Adrenal gland (tissue), 12 donors: ENCODE data around the gene PMPCA. TPM values are rescaled to one million over a fixed set of nuclear protein-coding genes. Genes with fewer than 3 reads are reported as not detected.

ENCODE experiments used
- DNase-seq, 7 donors: peaks; one replicate each; pipeline ENCODE4 v3.0.0-alpha.2; 2019 to 2020
- H3K27ac ChIP-seq, 5 donors: fragments of 200-600 bp; sonication (generic) in 4 of 5; 1 replicate in 3 of 5; 2 replicates in 2 of 5; pipeline versions ENCODE4 v1.5.1 to v1.8.0; 2016 to 2020; ENCODE audit warnings: mild to moderate bottlenecking in 1 of 5
- H3K27me3 ChIP-seq: fragments of 200-600 bp; 2 replicates; pipeline ENCODE4 v1.8.0; 2021
- H3K36me3 ChIP-seq, 2 donors: fragments of 200-600 bp; replicated peaks in 1 of 2; 1 replicate in 1 of 2; 2 replicates in 1 of 2; pipeline versions ENCODE4 v1.5.1 to v1.8.0; 2018 to 2022
- H3K4me1 ChIP-seq, 2 donors: fragments of 200-600 bp; replicated peaks in 1 of 2; 1 replicate in 1 of 2; 2 replicates in 1 of 2; pipeline versions ENCODE4 v1.5.1 to v1.8.0; 2018 to 2021
- H3K4me3 ChIP-seq, 4 donors: fragments of 200-600 bp; sonication (generic) in 3 of 4; one replicate each; pipeline ENCODE4 v1.5.1; 2016 to 2018
- H3K9me3 ChIP-seq, 3 donors: fragments of 200-600 bp; sonication (generic) in 1 of 3; replicated peaks in 1 of 3; 1 replicate in 2 of 3; 2 replicates in 1 of 3; pipeline versions ENCODE4 v1.5.1 to v1.8.0; 2016 to 2021
- POLR2A ChIP-seq, 2 donors: fragments of 450-650 bp; IDR thresholded peaks; one replicate each; pipeline ENCODE4 v1.6.1; 2017; ENCODE audit warnings: antibody characterized with exemption in 2 of 2, mild to moderate bottlenecking in 2 of 2, moderate library complexity in 1 of 2
- WGBS, 4 donors: extraction: QIAGEN DNeasy Blood & Tissue Kit in 2 of 4; methylation state at CpG; one replicate each; pipeline versions ENCODE4 v1.1.5 to v1.1.7; 2013 to 2017; 5-methylcytosine and 5-hydroxymethylcytosine counted together
- intact Hi-C, 2 donors: fragments of 100-400 bp; cut with DNase I; formaldehyde crosslinking; loops; one replicate each; pipeline versions ENCODE4 v1.14.1 to v1.15.0; 2022 to 2023
- polyA plus RNA-seq, 3 donors: library from polyadenylated mRNA; stranded (reverse); fragments of 200-250 nt in 2 of 3; fragments of 350-450 nt in 1 of 3; fragmentation: Illumina TruSeq in 1 of 3; extraction: RNeasy Lipid Tissue Mini Kit (QIAGEN cat#74804) in 1 of 3; gene quantifications; one replicate each; pipeline ENCODE4 v1.2.3, GENCODE V29; 2013 to 2014
- total RNA-seq, 9 donors: library from RNA; depleted of rRNA in 4 of 9; stranded (reverse); fragments of >200 nt in 4 of 9; fragments of 120-200 nt in 1 of 9; fragmentation: NEBNext Ultra II Directional in 1 of 9; extraction: Animal tissue kit (Norgen Biotek cat#: 25700) in 1 of 9; gene quantifications; one replicate each; pipeline versions ENCODE4 v1.1.0 to v1.2.4, GENCODE V29; 2013 to 2023
- TF ChIP-seq, protein P1 (sequence below), 6 experiments: fragments of 450-650 bp in 4 of 6; fragments of 200-600 bp in 2 of 6; sonication (generic) in 1 of 6; IDR thresholded peaks; 1 replicate in 5 of 6; 2 replicates in 1 of 6; pipeline versions ENCODE4 v1.5.1 to v1.8.0; 2016 to 2021; ENCODE audit warnings: antibody characterized with exemption in 6 of 6, mild to moderate bottlenecking in 2 of 6, moderate library complexity in 1 of 6
- donor health status: healthy with polysubstance abuse.
- donor health status: Bipolar disorder and iron deficiency.
- donor health status: DM: yes; HTN: yes; CAD: no.
- donor health status: DM: no; HTN: no; CAD: no.
- donor health status: DM: no; HTN: no; CAD: no.
- donor health status: DM: yes; HTN: yes; CAD: no.

PMPCA gene
- total and polyA plus RNA-seq, 12 donors = 43.4 to 138 (median 81.6) TPM

DNA sequence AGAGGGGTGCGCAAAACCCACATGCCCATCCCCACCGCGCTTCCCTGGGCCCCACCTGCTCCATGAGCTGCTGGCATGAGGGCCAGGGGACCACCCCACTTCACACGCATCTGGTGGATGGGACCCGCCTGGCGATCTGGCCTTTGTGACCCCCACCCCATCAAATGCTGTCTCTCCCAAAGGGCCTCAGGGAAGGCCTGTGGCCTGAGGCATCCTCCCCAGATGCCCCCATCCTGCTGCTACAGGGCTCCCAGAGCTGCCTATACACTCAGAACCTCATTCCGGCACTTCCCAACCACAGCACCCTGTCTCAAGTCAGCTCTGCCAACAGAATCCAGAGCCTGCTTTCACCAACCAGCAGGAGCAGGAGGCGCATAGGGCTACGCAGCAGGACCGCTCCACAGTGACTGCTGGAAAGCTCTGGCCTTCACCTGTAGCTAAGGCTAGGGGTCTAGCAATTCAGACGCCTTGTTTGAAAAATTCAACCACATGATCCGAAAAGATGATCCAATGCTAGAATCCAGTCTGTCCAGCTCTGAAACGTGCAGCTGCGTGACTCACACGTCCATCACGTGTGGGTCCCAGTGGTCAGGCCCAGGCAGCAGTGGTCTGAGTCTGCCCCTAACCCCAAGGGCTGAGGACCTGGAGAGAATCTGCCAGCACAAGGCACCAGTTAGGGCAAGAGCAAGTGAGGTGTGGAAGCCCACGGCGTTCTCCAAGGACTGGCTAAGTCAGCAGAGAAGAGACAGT is 9.1 kb upstream of the PMPCA start:
- no peaks in the 10 kb centered on the region for H3K9me3 ChIP-seq

DNA sequence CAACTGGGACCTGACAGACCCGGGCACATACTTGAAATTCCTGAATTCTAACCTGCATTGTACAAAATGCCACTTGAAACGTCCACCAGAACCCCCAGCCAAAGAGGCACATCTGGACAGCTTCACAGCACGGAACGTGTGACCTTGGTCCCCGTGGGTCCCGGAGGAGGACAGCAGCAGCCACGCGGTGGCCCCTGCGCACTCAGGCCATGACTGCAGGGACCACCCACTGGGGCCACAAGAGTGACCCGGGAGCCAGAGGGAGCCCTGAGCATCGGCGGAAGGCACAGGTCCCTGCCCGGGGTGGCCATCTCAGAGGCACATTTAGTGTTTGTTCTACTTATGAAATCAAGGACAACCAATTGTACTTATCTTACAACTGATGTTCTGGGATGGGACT is 8.4 kb upstream of the PMPCA start:
- Histone ChIP-seq H3K4me3 (no peak overlapping the region), H3K4me1 (peaks cover 9 to 17% of the 10 kb centered on the region in 2 donors), H3K36me3 (peaks cover 0 to 33% of the 10 kb centered on the region in 2 donors), H3K27me3 (no peaks in the 10 kb centered on the region), H3K9me3 (no peaks in the 10 kb centered on the region), H3K27ac (no peak overlapping the region)
- 60 to 65% (median 62%) methylated on average over 11 to 13 of the region's 13 CpGs for WGBS, 4 donors
- no peak for TF ChIP-seq POLR2A (IDR thresholded peaks at IDR 0.05)
- TF ChIP-seq, protein P1, sequence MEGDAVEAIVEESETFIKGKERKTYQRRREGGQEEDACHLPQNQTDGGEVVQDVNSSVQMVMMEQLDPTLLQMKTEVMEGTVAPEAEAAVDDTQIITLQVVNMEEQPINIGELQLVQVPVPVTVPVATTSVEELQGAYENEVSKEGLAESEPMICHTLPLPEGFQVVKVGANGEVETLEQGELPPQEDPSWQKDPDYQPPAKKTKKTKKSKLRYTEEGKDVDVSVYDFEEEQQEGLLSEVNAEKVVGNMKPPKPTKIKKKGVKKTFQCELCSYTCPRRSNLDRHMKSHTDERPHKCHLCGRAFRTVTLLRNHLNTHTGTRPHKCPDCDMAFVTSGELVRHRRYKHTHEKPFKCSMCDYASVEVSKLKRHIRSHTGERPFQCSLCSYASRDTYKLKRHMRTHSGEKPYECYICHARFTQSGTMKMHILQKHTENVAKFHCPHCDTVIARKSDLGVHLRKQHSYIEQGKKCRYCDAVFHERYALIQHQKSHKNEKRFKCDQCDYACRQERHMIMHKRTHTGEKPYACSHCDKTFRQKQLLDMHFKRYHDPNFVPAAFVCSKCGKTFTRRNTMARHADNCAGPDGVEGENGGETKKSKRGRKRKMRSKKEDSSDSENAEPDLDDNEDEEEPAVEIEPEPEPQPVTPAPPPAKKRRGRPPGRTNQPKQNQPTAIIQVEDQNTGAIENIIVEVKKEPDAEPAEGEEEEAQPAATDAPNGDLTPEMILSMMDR (IDR thresholded peaks at IDR 0.05) = no peak
- no peak for DNase-seq
- intact Hi-C loops = loop anchor here (5.0 kb wide), 1 partner anchor 65 kb away; no protein-coding TSS in a partner anchor

More for the DNA sequence above, 9.1 kb upstream of the PMPCA start:
- DNase-seq = no peak
- intact Hi-C loops = loop anchor here (2.0 to 5.0 kb wide), 2 partner anchors 64 to 89 kb away; no protein-coding TSS in a partner anchor
- no peak for TF ChIP-seq POLR2A (IDR thresholded peaks at IDR 0.05)
- TF ChIP-seq, protein P1 (IDR thresholded peaks at IDR 0.05) = no peak
- no peak overlapping the region for H3K27ac ChIP-seq
- no peaks in the 10 kb centered on the region for H3K27me3 ChIP-seq
- H3K4me3 ChIP-seq = no peak overlapping the region
- 86 to 93% (median 88%) methylated on average over 15 to 18 of the region's 18 CpGs for whole genome bisulfite sequencing, 4 donors
- H3K36me3 ChIP-seq = peaks cover 0 to 33% of the 10 kb centered on the region in 2 donors
- H3K4me1 ChIP-seq = peaks cover 9 to 17% of the 10 kb centered on the region in 2 donors

DNA sequence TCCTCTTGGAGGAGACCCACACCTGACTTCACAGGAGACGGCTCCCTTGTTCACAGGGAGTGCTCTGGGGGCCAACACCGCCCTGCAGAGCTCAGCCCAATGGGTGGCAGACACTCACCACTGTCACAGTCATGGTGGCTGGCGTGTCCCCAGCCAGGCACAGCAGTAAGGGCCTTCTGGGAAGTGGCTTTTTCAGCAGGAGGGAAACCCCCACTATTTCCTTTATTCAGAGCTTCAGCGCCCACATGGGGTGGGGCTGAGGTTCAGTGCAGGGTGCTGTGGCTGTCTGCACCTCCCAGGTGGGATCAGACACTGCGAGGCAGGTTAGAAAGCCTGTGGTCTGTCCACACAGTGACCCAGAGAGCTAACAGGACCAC is 6.9 kb upstream of the PMPCA start:
- Histone ChIP-seq H3K4me3 (no peak overlapping the region), H3K27me3 (no peaks in the 10 kb centered on the region), H3K36me3 (peaks cover 0 to 40% of the 10 kb centered on the region in 2 donors), H3K4me1 (peaks cover 9 to 15% of the 10 kb centered on the region in 2 donors), H3K27ac (no peak overlapping the region), H3K9me3 (no peaks in the 10 kb centered on the region)
- intact Hi-C loops = loop anchor here (5.0 kb wide), 1 partner anchor 66 kb away; no protein-coding TSS in a partner anchor
- no peak for DNase-seq
- 60 to 96% (median 90%) methylated on average over 1 to 5 of the region's 5 CpGs for WGBS, 4 donors
- TF ChIP-seq, protein P1 (IDR thresholded peaks at IDR 0.05) = no peak
- no peak for TF ChIP-seq POLR2A (IDR thresholded peaks at IDR 0.05)

DNA sequence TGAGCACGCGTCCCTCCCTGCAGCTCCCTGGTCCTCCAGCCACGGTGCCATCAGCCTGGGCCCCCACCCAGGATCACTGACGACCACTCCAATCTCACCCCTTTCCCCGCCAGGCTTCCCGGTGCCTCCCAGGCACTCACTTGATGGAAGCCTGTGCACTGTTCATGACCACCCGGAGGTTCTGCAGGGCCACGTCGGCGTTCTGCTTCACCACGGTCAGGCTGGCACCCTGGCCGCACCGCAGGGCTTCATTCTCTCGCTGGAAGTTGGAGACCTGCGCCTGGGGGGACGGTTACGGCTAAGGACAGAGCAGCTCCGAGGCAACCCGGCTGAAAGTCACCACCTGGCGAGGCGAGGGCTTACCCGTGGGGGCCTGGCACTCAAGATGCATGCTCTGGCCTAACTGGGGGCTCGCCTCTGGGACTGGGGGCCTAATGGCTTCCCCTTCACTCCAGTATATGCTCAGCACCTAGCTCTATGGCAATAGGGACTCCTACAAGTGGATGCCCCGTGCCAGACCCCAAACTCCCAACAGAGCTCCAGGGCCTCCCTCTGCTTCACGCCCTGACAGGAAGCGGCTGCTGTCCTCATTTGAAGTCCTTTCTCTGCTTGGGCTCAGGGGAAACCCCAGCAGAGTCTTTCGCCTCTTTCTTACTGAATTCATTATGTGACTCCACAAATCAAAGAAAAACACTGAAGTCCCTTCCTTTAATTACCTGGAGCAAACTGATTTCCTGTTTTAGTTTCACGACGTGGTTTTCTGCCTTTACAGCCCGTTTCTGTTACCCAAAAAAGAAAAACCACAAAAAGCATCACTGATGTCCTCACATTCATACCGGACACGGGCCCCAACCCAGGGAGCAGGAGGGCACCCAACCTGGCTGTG is 6.3 kb upstream of the PMPCA start:
- intact Hi-C loops = loop anchor here (5.0 kb wide), 1 partner anchor 67 kb away; no protein-coding TSS in a partner anchor
- Histone ChIP-seq H3K36me3 (peaks cover 0 to 40% of the 10 kb centered on the region in 2 donors), H3K4me3 (no peak overlapping the region), H3K27ac (no peak overlapping the region), H3K4me1 (peaks cover 3 to 10% of the 10 kb centered on the region in 2 donors), H3K27me3 (no peaks in the 10 kb centered on the region), H3K9me3 (no peaks in the 10 kb centered on the region)
- WGBS, 4 donors = 85 to 92% (median 87%) methylated on average over 12 to 32 of the region's 32 CpGs
- DNase-seq = no peak
- TF ChIP-seq, protein P1 (IDR thresholded peaks at IDR 0.05) = no peak
- no peak for TF ChIP-seq POLR2A (IDR thresholded peaks at IDR 0.05)
